ENCODE data around the gene FIS1. TPM values are rescaled to one million over a fixed set of nuclear protein-coding genes. Genes with fewer than 3 reads are reported as not detected.
A peak's percentile ranks its signal among the peaks of the same experiment; 100 is the strongest.
"Not testable (repeated sequence)": the region's sequence is repeated elsewhere in the genome, so short reads cannot be mapped to it uniquely, and the experiment has no call there.

Gene FIS1
- total RNA-seq, 1 experiment from 2014 or later, result 64.1 TPM

- H3K27ac ChIP-seq, result no peak overlapping the region
- no peaks in the 10 kb centered on the region for H3K36me3 ChIP-seq
- no peak for DNase-seq
- no peaks in the 10 kb centered on the region for H3K4me1 ChIP-seq
- H3K27me3 ChIP-seq, result peaks cover 11% of the 10 kb centered on the region; the same call in 1 of the 2 replicates
- no peak overlapping the region for H3K4me3 ChIP-seq
- no peaks in the 10 kb centered on the region for H3K9me3 ChIP-seq (replicated peaks)
These were observed 28.3 kb upstream of the FIS1 start for GRCh38 chr7:101273206-101273605.

- Histone ChIP-seq H3K36me3 (no peaks in the 10 kb centered on the region), H3K4me3 (no peak overlapping the region), H3K9me3 (replicated peaks) (no peaks in the 10 kb centered on the region), H3K27me3 (peaks cover 4% of the 10 kb centered on the region; the same call in 1 of the 2 replicates), H3K27ac (no peak overlapping the region), H3K4me1 (no peaks in the 10 kb centered on the region)
- DNase-seq, result no peak
These were observed 26.1 kb upstream of the FIS1 start for GRCh38 chr7:101271021-101271420.

- no peak overlapping the region for H3K4me3 ChIP-seq
- DNase-seq, result no peak
- H3K4me1 ChIP-seq, result no peaks in the 10 kb centered on the region
- H3K36me3 ChIP-seq, result no peaks in the 10 kb centered on the region
- H3K9me3 ChIP-seq (replicated peaks), result no peaks in the 10 kb centered on the region
- H3K27ac ChIP-seq, result no peak overlapping the region
- peaks cover 2% of the 10 kb centered on the region; the same call in 1 of the 2 replicates for H3K27me3 ChIP-seq
These were observed 24.8 kb upstream of the FIS1 start for GRCh38 chr7:101269664-101270063.

- DNase-seq, result no peak
- Histone ChIP-seq H3K4me3 (no peak overlapping the region), H3K4me1 (no peaks in the 10 kb centered on the region), H3K27me3 (peaks cover 2% of the 10 kb centered on the region; the same call in 1 of the 2 replicates), H3K36me3 (no peaks in the 10 kb centered on the region), H3K9me3 (replicated peaks) (no peaks in the 10 kb centered on the region), H3K27ac (no peak overlapping the region)
These were observed 21.0 kb upstream of the FIS1 start for GRCh38 chr7:101265622-101266516.

- H3K36me3 ChIP-seq; H3K27me3 ChIP-seq; H3K27ac ChIP-seq; H3K4me1 ChIP-seq; H3K4me3 ChIP-seq; DNase-seq; H3K9me3 ChIP-seq (replicated peaks): not testable (repeated sequence)
These were observed 19.3 kb upstream of the FIS1 start for GRCh38 chr7:101264102-101264706.

GRCh38 chr7:101258243-101258731 lies 13.4 kb upstream of the FIS1 start:
- no peaks in the 10 kb centered on the region for H3K36me3 ChIP-seq
- no peak overlapping the region for H3K4me3 ChIP-seq
- H3K4me1 ChIP-seq, result no peaks in the 10 kb centered on the region
- H3K27ac ChIP-seq, result no peak overlapping the region
- H3K9me3 ChIP-seq (replicated peaks), result no peaks in the 10 kb centered on the region
- no peak for DNase-seq
- peaks cover 7% of the 10 kb centered on the region for H3K27me3 ChIP-seq

GRCh38 chr7:101255796-101256195 lies 10.9 kb upstream of the FIS1 start:
- Histone ChIP-seq H3K4me1 (no peaks in the 10 kb centered on the region), H3K4me3 (no peak overlapping the region), H3K36me3 (no peaks in the 10 kb centered on the region), H3K27me3 (peaks cover 7% of the 10 kb centered on the region), H3K9me3 (replicated peaks) (no peaks in the 10 kb centered on the region), H3K27ac (no peak overlapping the region)
- DNase-seq, result no peak

- H3K27me3 ChIP-seq; DNase-seq; H3K36me3 ChIP-seq; H3K4me3 ChIP-seq; H3K9me3 ChIP-seq (replicated peaks); H3K27ac ChIP-seq; H3K4me1 ChIP-seq: not testable (repeated sequence)
These were observed 8.3 kb upstream of the FIS1 start for GRCh38 chr7:101253199-101253598.

- Histone ChIP-seq H3K27me3 (peaks cover 3% of the 10 kb centered on the region; the same call in 1 of the 2 replicates), H3K4me3 (peak overlapping the region; percentile 70), H3K36me3 (no peaks in the 10 kb centered on the region), H3K9me3 (replicated peaks) (no peaks in the 10 kb centered on the region), H3K4me1 (no peaks in the 10 kb centered on the region), H3K27ac (peak overlapping the region; percentile 17; the same call in 1 of the 2 replicates)
- DNase-seq, result peak; percentile 98 to 99
These were observed 7.2 kb upstream of the FIS1 start for GRCh38 chr7:101251871-101252659.

- H3K4me1 ChIP-seq, result no peaks in the 10 kb centered on the region
- no peak overlapping the region for H3K4me3 ChIP-seq
- DNase-seq, result no peak
- no peak overlapping the region for H3K27ac ChIP-seq
- no peaks in the 10 kb centered on the region for H3K36me3 ChIP-seq
- no peaks in the 10 kb centered on the region; the same call in 1 of the 2 replicates for H3K27me3 ChIP-seq
- H3K9me3 ChIP-seq (replicated peaks), result no peaks in the 10 kb centered on the region
These were observed 5.4 kb upstream of the FIS1 start for GRCh38 chr7:101250324-101250723.

GRCh38 chr7:101248276-101248675 lies 3.4 kb upstream of the FIS1 start:
- H3K4me3 ChIP-seq, result no peak overlapping the region
- DNase-seq, result no peak
- H3K27ac ChIP-seq, result no peak overlapping the region
- H3K4me1 ChIP-seq, result peaks cover 4% of the 10 kb centered on the region; the same call in 1 of the 2 replicates
- no peaks in the 10 kb centered on the region for H3K36me3 ChIP-seq
- H3K27me3 ChIP-seq, result no peaks in the 10 kb centered on the region
- H3K9me3 ChIP-seq (replicated peaks), result no peaks in the 10 kb centered on the region

GRCh38 chr7:101245147-101245668 lies 327 bp upstream of the FIS1 start:
- Histone ChIP-seq H3K9me3 (replicated peaks) (no peaks in the 10 kb centered on the region), H3K27ac (peak overlapping the region; percentile 62), H3K4me3 (peak overlapping the region; percentile 74), H3K36me3 (no peaks in the 10 kb centered on the region), H3K4me1 (peaks cover 10% of the 10 kb centered on the region), H3K27me3 (no peaks in the 10 kb centered on the region)
- no peak for DNase-seq

- peak overlapping the region; percentile 62 for H3K27ac ChIP-seq
- no peak for DNase-seq
- H3K27me3 ChIP-seq, result no peaks in the 10 kb centered on the region
- H3K4me3 ChIP-seq, result peak overlapping the region; percentile 74
- peaks cover 19% of the 10 kb centered on the region for H3K4me1 ChIP-seq
- H3K9me3 ChIP-seq (replicated peaks), result no peaks in the 10 kb centered on the region
- H3K36me3 ChIP-seq, result no peaks in the 10 kb centered on the region
These were observed 1.1 kb downstream of the FIS1 start for GRCh38 chr7:101243646-101244374.
